Neuronal stem cell (in vitro differentiated cells): Measurements from ENCODE around the gene CANT1.

Source experiments
- DNase-seq: peaks from one replicate; pipeline ENCODE4 v3.0.0-alpha.2; 2013; ENCODE audit warnings: low spot score
- H2AFZ ChIP-seq: one replicate; pipeline ENCODE4 v1.6.1; 2013; ENCODE audit warnings: mild to moderate bottlenecking, low read length, inconsistent platforms
- H2AK5ac ChIP-seq: 2 replicates; pipeline ENCODE4 v1.6.1; 2013; ENCODE audit warnings: low read depth, mild to moderate bottlenecking, inconsistent platforms, low read length, moderate library complexity, mixed read lengths
- H2BK120ac ChIP-seq: 2 replicates; pipeline ENCODE4 v1.6.1; 2013; ENCODE audit warnings: low read depth, mild to moderate bottlenecking, inconsistent platforms, low read length, moderate library complexity, mixed read lengths
- H2BK12ac ChIP-seq: one replicate; pipeline ENCODE4 v1.6.1; 2013; ENCODE audit warnings: low read length, inconsistent platforms
- H2BK15ac ChIP-seq: 2 replicates; pipeline ENCODE4 v1.6.1; 2013; ENCODE audit warnings: mild to moderate bottlenecking, low read length, inconsistent platforms, mixed read lengths
- H2BK5ac ChIP-seq: one replicate; pipeline ENCODE4 v1.6.1; 2013; ENCODE audit warnings: inconsistent platforms, mild to moderate bottlenecking, low read length, moderate library complexity
- H3K14ac ChIP-seq: one replicate; pipeline ENCODE4 v1.6.1; 2013; ENCODE audit warnings: low read length, inconsistent platforms
- H3K18ac ChIP-seq: 2 replicates; pipeline ENCODE4 v1.6.1; 2013; ENCODE audit warnings: low read length, inconsistent platforms
- H3K23ac ChIP-seq: 2 replicates; pipeline ENCODE4 v1.6.1; 2013; ENCODE audit warnings: low read depth, mild to moderate bottlenecking, mixed read lengths, low read length, inconsistent platforms; ENCODE audit not compliant: poor library complexity
- H3K27ac ChIP-seq: replicated peaks from 3 replicates; pipeline ENCODE4 v1.5.1; 2013; ENCODE audit warnings: low read length, inconsistent platforms
- H3K27me3 ChIP-seq, 3 experiments: 2 replicates each; pipeline ENCODE4 v1.6.1; 2013; ENCODE audit warnings: low read length in 3 of 3, mild to moderate bottlenecking in 2 of 3, inconsistent platforms in 1 of 3, low read depth in 1 of 3, mixed read lengths in 1 of 3, moderate library complexity in 1 of 3; ENCODE audit not compliant: control insufficient read depth in 3 of 3, insufficient read depth in 3 of 3
- H3K36me3 ChIP-seq, 2 donors: replicated peaks in 1 of 2; 2 replicates each; pipeline ENCODE4 v1.6.1; 2013; ENCODE audit warnings: low read length in 2 of 2; ENCODE audit not compliant: control insufficient read depth in 2 of 2, insufficient read depth in 2 of 2
- H3K4ac ChIP-seq: 2 replicates; pipeline ENCODE4 v1.6.1; 2013; ENCODE audit warnings: inconsistent platforms, mild to moderate bottlenecking, low read length, moderate library complexity
- H3K4me1 ChIP-seq, 2 donors: 1 replicate in 1 of 2; 2 replicates in 1 of 2; pipeline ENCODE4 v1.6.1; 2013; ENCODE audit warnings: low read length in 2 of 2, low read depth in 1 of 2; ENCODE audit not compliant: control insufficient read depth in 2 of 2, insufficient read depth in 1 of 2
- H3K4me2 ChIP-seq: one replicate; pipeline ENCODE4 v1.6.1; 2013; ENCODE audit warnings: mild to moderate bottlenecking, low read length, inconsistent platforms; ENCODE audit not compliant: insufficient read depth, poor library complexity, severe bottlenecking
- H3K4me3 ChIP-seq, 2 donors: 2 replicates each; pipeline ENCODE4 v1.5.1; 2013; ENCODE audit warnings: low read length in 2 of 2, mild to moderate bottlenecking in 2 of 2, inconsistent platforms in 1 of 2, moderate library complexity in 1 of 2
- H3K79me1 ChIP-seq: one replicate; pipeline ENCODE4 v1.6.1; 2013; ENCODE audit warnings: low read depth, mild to moderate bottlenecking, inconsistent platforms, low read length, moderate library complexity
- H3K9ac ChIP-seq: one replicate; pipeline ENCODE4 v1.6.1; 2013; ENCODE audit warnings: mild to moderate bottlenecking, low read depth, low read length, inconsistent platforms; ENCODE audit not compliant: poor library complexity
- H3K9me3 ChIP-seq, 2 donors: replicated peaks in 1 of 2; 2 replicates each; pipeline versions ENCODE3 to v1.6.1; 2013; ENCODE audit warnings: low read length in 2 of 2, mild to moderate bottlenecking in 2 of 2, inconsistent platforms in 1 of 2, low read depth in 1 of 2, mixed read lengths in 1 of 2, moderate library complexity in 1 of 2; ENCODE audit not compliant: control insufficient read depth in 2 of 2, insufficient read depth in 1 of 2
- H4K8ac ChIP-seq: one replicate; pipeline ENCODE4 v1.6.1; 2013; ENCODE audit warnings: low read depth, mild to moderate bottlenecking, inconsistent platforms, low read length, moderate library complexity
- H4K91ac ChIP-seq: one replicate; pipeline ENCODE4 v1.6.1; 2013; ENCODE audit warnings: low read length, low read depth, mild to moderate bottlenecking, inconsistent platforms; ENCODE audit not compliant: poor library complexity
- WGBS, 2 donors: extraction: QIAGEN DNeasy Blood & Tissue Kit; methylation state at CpG; one replicate each; pipeline ENCODE4 v1.1.7; 2013; ENCODE audit warnings: missing lambda C conversion rate in 2 of 2, mixed read lengths in 1 of 2; ENCODE audit not compliant: insufficient read length in 2 of 2, insufficient replicate concordance in 1 of 2; ENCODE audit errors: extremely low coverage in 2 of 2; 5-methylcytosine and 5-hydroxymethylcytosine counted together

CANT1 gene

DNA sequence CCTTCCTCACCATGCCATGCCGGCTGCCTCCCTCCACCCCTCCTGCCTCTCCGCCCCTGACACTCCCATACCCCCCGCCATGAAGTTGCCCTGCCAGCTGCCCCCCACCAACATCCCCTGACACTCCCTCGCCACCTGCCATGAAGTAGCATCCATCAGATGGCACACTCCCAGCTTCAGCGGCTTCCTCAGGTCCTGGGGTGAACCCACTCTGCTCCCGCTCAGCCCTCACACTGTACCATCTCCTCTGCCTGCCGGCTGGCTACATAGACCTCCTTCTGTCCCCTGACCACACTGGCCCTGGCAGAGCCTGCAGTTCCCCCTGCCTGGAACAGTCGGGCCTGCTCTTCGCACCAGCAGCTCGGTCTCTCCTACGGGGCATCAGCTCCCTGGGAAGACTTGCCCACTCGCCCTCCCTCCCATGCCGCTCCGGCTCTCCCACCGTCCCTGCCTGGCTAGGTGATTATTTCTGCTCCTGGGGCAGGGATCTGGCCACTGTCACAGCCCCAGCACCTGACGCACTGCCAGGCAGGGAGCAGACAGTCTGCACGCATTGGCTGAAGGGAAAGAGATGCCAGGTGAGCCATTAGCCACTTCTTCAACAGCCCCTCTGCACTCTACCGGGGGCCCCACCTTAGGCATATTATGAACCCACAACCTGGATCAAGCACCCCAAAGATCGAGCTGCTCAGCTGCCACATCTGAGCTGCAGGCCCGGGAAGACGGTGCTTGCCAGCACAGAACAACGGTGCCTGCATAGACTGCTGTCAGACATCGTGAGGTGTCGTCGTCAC, 9.0 kb downstream of the CANT1 start:
- no peak overlapping the region for H2BK15ac ChIP-seq
- no peak overlapping the region for H2BK120ac ChIP-seq
- no peak overlapping the region for H2BK5ac ChIP-seq
- H3K4ac ChIP-seq: no peak overlapping the region
- no peak overlapping the region for H2AFZ ChIP-seq
- no peak overlapping the region for H3K27ac ChIP-seq
- H4K91ac ChIP-seq: no peak overlapping the region
- H3K27me3 ChIP-seq: no peaks in the 10 kb centered on the region
- H3K4me3 ChIP-seq: no peak overlapping the region
- no CpG with 5 or more reads among the region's 25 CpGs for WGBS, 2 donors
- peaks cover 3 to 6% of the 10 kb centered on the region in 2 donors for H3K4me1 ChIP-seq
- H3K36me3 ChIP-seq: peaks cover 18 to 50% of the 10 kb centered on the region in 2 donors
- peak overlapping the region; percentile 37 for H3K23ac ChIP-seq
- no peak overlapping the region for H4K8ac ChIP-seq
- H3K14ac ChIP-seq: no peak overlapping the region
- peak overlapping the region; percentile 2 for H3K9ac ChIP-seq
- peak overlapping the region; percentile 35 for H3K18ac ChIP-seq
- peaks cover 29% of the 10 kb centered on the region for H3K79me1 ChIP-seq
- H2BK12ac ChIP-seq: no peak overlapping the region
- no peaks in the 10 kb centered on the region for H3K9me3 ChIP-seq
- no peak overlapping the region for H2AK5ac ChIP-seq
- DNase-seq: no peak
- no peak overlapping the region for H3K4me2 ChIP-seq

- Histone ChIP-seq H2BK12ac (no peak overlapping the region), H3K9ac (peak overlapping the region; percentile 2), H3K79me1 (peaks cover 26% of the 10 kb centered on the region), H3K4me1 (peaks cover 3% of the 10 kb centered on the region in 2 donors), H4K8ac (no peak overlapping the region), H3K23ac (no peak overlapping the region), H2AK5ac (no peak overlapping the region), H3K27ac (no peak overlapping the region), H2BK15ac (no peak overlapping the region), H3K27me3 (no peaks in the 10 kb centered on the region), H2BK5ac (no peak overlapping the region), H4K91ac (no peak overlapping the region), H3K9me3 (no peaks in the 10 kb centered on the region), H3K36me3 (peaks cover 19 to 55% of the 10 kb centered on the region in 2 donors), H3K18ac (no peak overlapping the region), H2AFZ (no peak overlapping the region), H3K4ac (no peak overlapping the region), H3K4me2 (no peak overlapping the region), H2BK120ac (no peak overlapping the region), H3K14ac (no peak overlapping the region), H3K4me3 (no peak overlapping the region)
- DNase-seq: no peak
- no CpG with 5 or more reads among the region's 12 CpGs for WGBS, 2 donors
These were observed 9.6 kb downstream of the CANT1 start for GRCh38 chr17:78999947-79000395.

DNA sequence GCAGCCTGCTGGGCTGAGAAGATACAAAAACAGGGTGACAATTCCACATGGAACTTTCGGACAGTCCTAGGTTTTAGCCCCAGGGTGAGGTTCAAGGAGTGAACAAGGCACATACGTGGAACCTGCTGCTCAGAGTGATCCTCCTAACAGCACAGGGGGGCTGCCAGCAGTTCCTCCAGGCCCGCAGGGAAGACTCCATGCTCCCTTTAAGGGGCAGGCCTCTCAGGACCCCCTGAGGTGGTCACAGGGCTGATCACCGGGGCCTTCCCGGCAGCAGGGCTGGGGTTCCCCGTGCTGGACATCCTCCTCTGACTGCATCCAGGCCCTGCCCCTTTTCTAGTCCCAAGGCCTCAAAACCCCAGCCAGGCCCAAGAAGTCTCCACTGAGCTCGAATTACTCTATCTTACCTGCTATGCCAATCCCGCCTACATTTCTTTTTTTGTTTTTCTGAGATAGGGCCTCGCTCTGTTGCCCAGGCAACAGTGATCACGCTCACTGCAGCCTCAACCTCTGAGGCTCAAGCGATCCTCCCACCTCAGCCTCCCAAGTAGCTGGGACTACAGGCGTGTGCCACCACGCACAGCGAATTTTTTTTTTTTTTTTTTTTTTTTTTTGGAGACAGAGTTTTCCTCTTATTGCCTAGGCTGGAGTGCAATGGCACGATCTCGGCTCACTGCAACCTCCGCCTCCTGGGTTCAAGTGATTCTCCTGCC, 10.4 kb downstream of the CANT1 start:
- no peak overlapping the region for H3K4me3 ChIP-seq
- peaks cover 21 to 62% of the 10 kb centered on the region in 2 donors for H3K36me3 ChIP-seq
- H3K27ac ChIP-seq: no peak overlapping the region
- H3K14ac ChIP-seq: peak overlapping the region; percentile 14
- H2BK5ac ChIP-seq: no peak overlapping the region
- no peaks in the 10 kb centered on the region for H3K9me3 ChIP-seq
- no peak overlapping the region for H2BK15ac ChIP-seq
- no peak overlapping the region for H2AK5ac ChIP-seq
- H4K91ac ChIP-seq: no peak overlapping the region
- H2BK12ac ChIP-seq: no peak overlapping the region
- no peak overlapping the region for H2BK120ac ChIP-seq
- peaks cover 26% of the 10 kb centered on the region for H3K79me1 ChIP-seq
- no peak for DNase-seq
- H3K9ac ChIP-seq: peak overlapping the region; percentile 9
- H3K4me1 ChIP-seq: peaks cover 3% of the 10 kb centered on the region in 2 donors
- peak overlapping the region; percentile 5 for H3K23ac ChIP-seq
- no peaks in the 10 kb centered on the region for H3K27me3 ChIP-seq
- WGBS, 2 donors: no CpG with 5 or more reads among the region's 17 CpGs
- no peak overlapping the region for H4K8ac ChIP-seq
- H2AFZ ChIP-seq: no peak overlapping the region
- no peak overlapping the region for H3K18ac ChIP-seq
- no peak overlapping the region for H3K4ac ChIP-seq
- H3K4me2 ChIP-seq: no peak overlapping the region
